ENCODE measurements around the gene AFAP1L1.

Gene AFAP1L1

DNA sequence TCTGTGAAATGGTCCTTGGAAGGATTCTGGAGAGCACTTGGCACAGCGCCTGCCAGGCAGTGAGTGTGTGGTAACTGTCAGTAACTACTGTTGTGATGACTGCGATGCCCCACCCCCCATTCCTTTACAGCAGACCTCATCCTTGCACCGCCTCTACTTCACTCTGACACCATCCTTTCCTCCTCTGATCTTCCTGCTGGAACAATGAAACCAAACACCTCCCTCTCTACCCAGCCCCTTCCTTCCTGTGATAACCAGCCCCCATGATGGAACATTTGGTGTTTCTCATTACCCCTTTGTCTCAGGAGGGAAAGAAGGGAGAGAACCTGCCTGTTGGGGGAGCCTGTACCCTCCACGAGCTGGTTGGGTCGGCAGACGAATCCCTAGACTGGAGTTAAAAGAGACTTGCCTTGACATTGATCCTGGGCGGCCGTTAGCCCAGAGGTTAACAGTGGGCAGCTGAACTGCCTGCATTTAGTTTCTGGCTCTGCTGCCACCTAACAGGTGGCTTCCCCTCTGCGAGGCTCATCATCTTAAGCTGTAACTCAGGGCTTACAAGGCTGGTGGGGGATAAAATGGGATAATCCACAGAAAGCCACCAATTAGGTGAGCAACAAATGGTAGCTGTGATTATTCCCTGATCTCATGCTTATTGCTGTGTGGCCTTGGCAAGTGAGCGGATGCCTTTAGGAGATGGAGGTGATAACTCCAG, 39.4 kb downstream of the AFAP1L1 start:
- DNase-seq (ENCODE audit: low read depth, low spot score): no peak
- Histone ChIP-seq H3K9me3 (ENCODE audit: low read depth, low read length) (no peaks in the 10 kb centered on the region), H3K36me3 (ENCODE audit: insufficient read depth, low read length) (no peaks in the 10 kb centered on the region), H3K9ac (ENCODE audit: insufficient read length) (no peak overlapping the region), H3K27ac (no peak overlapping the region), H3K4me3 (no peak overlapping the region)
- TF ChIP-seq FOXP2 (optimal IDR thresholded peaks at IDR 0.05; ENCODE audit: control extremely low read depth, extremely low read length, insufficient read depth) (no peak), EZH2 (IDR thresholded peaks at IDR 0.05) (no peak), POLR2AphosphoS5 (IDR thresholded peaks at IDR 0.05; ENCODE audit: borderline replicate concordance, low read depth, low read length) (no peak)

DNA sequence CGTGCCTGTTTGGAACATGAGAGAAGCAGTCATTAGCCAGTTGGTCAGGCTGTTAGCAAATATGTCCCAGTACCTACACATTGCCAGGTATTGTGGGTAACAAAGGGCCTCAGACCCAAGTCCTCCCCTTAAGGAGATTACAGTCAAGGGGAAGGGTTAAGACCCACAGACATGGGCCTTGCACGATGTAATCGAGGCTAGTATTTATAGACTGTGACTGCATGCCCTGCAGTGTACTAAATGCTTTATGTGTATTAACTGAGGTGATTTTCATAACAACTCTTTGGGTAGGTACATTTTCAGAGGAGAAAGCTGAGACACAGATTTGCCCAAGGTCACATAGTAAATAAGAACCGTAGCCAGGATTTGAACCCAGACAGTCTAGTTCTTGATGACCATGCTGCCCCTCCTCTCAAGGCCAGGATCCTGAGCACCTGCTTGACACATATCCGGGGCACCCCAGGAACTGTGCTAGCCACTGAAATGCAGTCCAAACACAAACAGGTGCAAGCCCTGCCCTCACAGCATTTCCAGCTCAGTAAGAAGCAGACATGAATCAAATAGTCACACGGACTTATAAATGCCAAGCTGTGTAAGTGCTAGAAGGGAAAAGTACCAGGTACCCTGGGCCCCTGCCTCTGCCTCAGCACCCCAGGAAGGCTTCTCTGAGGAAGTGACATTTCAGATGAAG, 41.6 kb downstream of the AFAP1L1 start:
- DNase-seq (ENCODE audit: low read depth, low spot score): no peak
- no peaks in the 10 kb centered on the region for H3K9me3 ChIP-seq (ENCODE audit: low read depth, low read length)
- no peak for TF ChIP-seq EZH2 (IDR thresholded peaks at IDR 0.05)
- TF ChIP-seq FOXP2 (optimal IDR thresholded peaks at IDR 0.05; ENCODE audit: control extremely low read depth, extremely low read length, insufficient read depth): no peak
- TF ChIP-seq POLR2AphosphoS5 (IDR thresholded peaks at IDR 0.05; ENCODE audit: borderline replicate concordance, low read depth, low read length): no peak

DNA sequence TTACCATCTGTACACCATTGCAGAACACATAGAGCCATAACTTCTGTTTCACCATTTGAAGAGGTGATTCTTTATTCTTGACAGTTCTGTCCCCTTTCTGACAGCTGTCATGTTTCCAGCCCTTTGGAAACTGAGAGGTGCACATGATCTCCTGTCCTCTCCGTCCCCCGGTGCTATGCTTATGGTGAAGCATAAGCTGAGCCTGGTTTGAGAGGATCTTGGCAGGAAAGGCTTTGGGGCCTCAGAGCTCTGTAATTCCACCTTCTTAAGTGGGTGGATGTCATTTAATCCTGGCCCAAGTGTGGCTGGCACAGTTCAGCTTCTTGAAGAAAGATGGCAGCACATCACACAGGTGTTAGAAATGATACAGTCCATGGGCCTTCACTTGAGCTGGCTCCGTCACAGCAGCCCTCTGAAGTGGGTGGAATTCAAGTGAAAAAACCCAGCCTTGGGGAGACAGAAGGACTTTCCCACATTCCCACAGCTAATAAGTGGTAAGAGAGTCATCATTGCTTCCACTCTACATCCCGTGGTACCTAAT, 43.0 kb downstream of the AFAP1L1 start:
- Histone ChIP-seq H3K4me3 (no peak overlapping the region), H3K9ac (ENCODE audit: insufficient read length) (no peak overlapping the region), H3K9me3 (ENCODE audit: low read depth, low read length) (no peaks in the 10 kb centered on the region), H3K36me3 (ENCODE audit: insufficient read depth, low read length) (no peaks in the 10 kb centered on the region), H3K27ac (no peak overlapping the region)
- no peak for TF ChIP-seq FOXP2 (optimal IDR thresholded peaks at IDR 0.05; ENCODE audit: control extremely low read depth, extremely low read length, insufficient read depth)
- no peak for TF ChIP-seq POLR2AphosphoS5 (IDR thresholded peaks at IDR 0.05; ENCODE audit: borderline replicate concordance, low read depth, low read length)
- no peak for TF ChIP-seq EZH2 (IDR thresholded peaks at IDR 0.05)
- DNase-seq (ENCODE audit: low read depth, low spot score): no peak

More for the DNA sequence above, 41.6 kb downstream of the AFAP1L1 start:
- H3K4me3 ChIP-seq: no peak overlapping the region
- no peaks in the 10 kb centered on the region for H3K36me3 ChIP-seq (ENCODE audit: insufficient read depth, low read length)
- H3K9ac ChIP-seq (ENCODE audit: insufficient read length): no peak overlapping the region
- no peak overlapping the region for H3K27ac ChIP-seq

- TF ChIP-seq EZH2 (IDR thresholded peaks at IDR 0.05) (no peak), FOXP2 (optimal IDR thresholded peaks at IDR 0.05; ENCODE audit: control extremely low read depth, extremely low read length, insufficient read depth) (no peak), POLR2AphosphoS5 (IDR thresholded peaks at IDR 0.05; ENCODE audit: borderline replicate concordance, low read depth, low read length) (no peak)
- Histone ChIP-seq H3K9ac (ENCODE audit: insufficient read length) (no peak overlapping the region), H3K36me3 (ENCODE audit: insufficient read depth, low read length) (no peaks in the 10 kb centered on the region), H3K4me3 (no peak overlapping the region), H3K27ac (no peak overlapping the region), H3K9me3 (ENCODE audit: low read depth, low read length) (no peaks in the 10 kb centered on the region)
- DNase-seq (ENCODE audit: low read depth, low spot score): no peak
Observed at GRCh38 chr5:149315753-149316152, 44.1 kb downstream of the AFAP1L1 start.

GRCh38 chr5:149317281-149318048, 45.8 kb downstream of the AFAP1L1 start:
- H3K36me3 ChIP-seq (ENCODE audit: insufficient read depth, low read length): no peaks in the 10 kb centered on the region
- H3K9ac ChIP-seq (ENCODE audit: insufficient read length): no peak overlapping the region
- H3K9me3 ChIP-seq (ENCODE audit: low read depth, low read length): no peaks in the 10 kb centered on the region
- H3K4me3 ChIP-seq: no peak overlapping the region
- no peak for TF ChIP-seq FOXP2 (optimal IDR thresholded peaks at IDR 0.05; ENCODE audit: control extremely low read depth, extremely low read length, insufficient read depth)
- TF ChIP-seq POLR2AphosphoS5 (IDR thresholded peaks at IDR 0.05; ENCODE audit: borderline replicate concordance, low read depth, low read length): no peak
- no peak for TF ChIP-seq EZH2 (IDR thresholded peaks at IDR 0.05)
- DNase-seq (ENCODE audit: low read depth, low spot score): no peak
- no peak overlapping the region for H3K27ac ChIP-seq

DNA sequence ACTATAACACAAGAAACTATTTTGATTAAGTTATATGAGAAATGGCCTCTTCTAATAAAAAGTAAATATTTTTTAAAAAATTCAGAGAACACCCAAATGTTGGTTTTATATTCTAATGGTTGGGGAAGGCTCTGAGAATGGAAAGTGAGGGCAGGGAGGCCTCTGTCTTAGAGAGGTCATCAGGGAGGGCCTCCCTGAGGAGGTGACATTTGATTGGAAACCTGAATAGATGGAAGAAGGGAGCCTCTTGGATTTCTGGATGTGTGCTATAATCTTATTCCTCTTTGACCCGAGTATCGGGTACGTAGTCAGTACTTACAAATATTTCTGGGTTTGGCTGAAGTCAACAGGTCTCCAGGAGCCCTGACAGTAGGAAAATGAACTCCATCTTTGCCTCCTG, 47.5 kb downstream of the AFAP1L1 start:
- no peak overlapping the region for H3K9ac ChIP-seq (ENCODE audit: insufficient read length)
- no peak overlapping the region for H3K27ac ChIP-seq
- H3K36me3 ChIP-seq (ENCODE audit: insufficient read depth, low read length): no peaks in the 10 kb centered on the region
- no peaks in the 10 kb centered on the region for H3K9me3 ChIP-seq (ENCODE audit: low read depth, low read length)
- no peak overlapping the region for H3K4me3 ChIP-seq
- TF ChIP-seq EZH2 (IDR thresholded peaks at IDR 0.05): no peak
- no peak for TF ChIP-seq POLR2AphosphoS5 (IDR thresholded peaks at IDR 0.05; ENCODE audit: borderline replicate concordance, low read depth, low read length)
- TF ChIP-seq FOXP2 (optimal IDR thresholded peaks at IDR 0.05; ENCODE audit: control extremely low read depth, extremely low read length, insufficient read depth): no peak
- DNase-seq (ENCODE audit: low read depth, low spot score): no peak

GRCh38 chr5:149320791-149321330, 49.2 kb downstream of the AFAP1L1 start:
- no peaks in the 10 kb centered on the region for H3K9me3 ChIP-seq (ENCODE audit: low read depth, low read length)
- H3K9ac ChIP-seq (ENCODE audit: insufficient read length): no peak overlapping the region
- peak overlapping the region; percentile 32; the same call in 1 of the 2 replicates for H3K4me3 ChIP-seq
- H3K36me3 ChIP-seq (ENCODE audit: insufficient read depth, low read length): no peaks in the 10 kb centered on the region
- TF ChIP-seq FOXP2 (optimal IDR thresholded peaks at IDR 0.05; ENCODE audit: control extremely low read depth, extremely low read length, insufficient read depth) (no peak), EZH2 (IDR thresholded peaks at IDR 0.05) (no peak), POLR2AphosphoS5 (IDR thresholded peaks at IDR 0.05; ENCODE audit: borderline replicate concordance, low read depth, low read length) (no peak)
- peak; percentile 26 for DNase-seq (ENCODE audit: low read depth, low spot score)
- H3K27ac ChIP-seq: no peak overlapping the region

DNA sequence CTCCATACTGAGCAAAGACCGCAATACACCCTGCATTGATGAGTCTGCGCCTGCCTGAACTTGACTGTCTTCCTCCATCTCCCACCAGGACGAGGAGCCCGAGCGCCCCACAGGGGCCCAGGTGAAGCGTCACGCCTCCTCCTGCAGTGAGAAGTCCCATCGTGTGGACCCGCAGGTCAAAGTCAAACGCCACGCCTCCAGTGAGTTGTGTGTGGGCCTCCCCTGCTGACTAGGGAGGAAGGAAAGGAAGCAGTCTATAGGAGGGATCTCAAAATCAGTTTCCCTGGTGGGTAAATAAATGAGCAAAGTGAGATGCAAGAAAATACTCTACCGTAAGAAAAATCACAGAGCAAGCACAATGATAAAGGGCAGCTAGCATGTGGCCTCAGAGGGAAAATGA, 50.9 kb downstream of the AFAP1L1 start:
- no peak for DNase-seq (ENCODE audit: low read depth, low spot score)
- Histone ChIP-seq H3K9ac (ENCODE audit: insufficient read length) (no peak overlapping the region), H3K4me3 (no peak overlapping the region), H3K9me3 (ENCODE audit: low read depth, low read length) (no peaks in the 10 kb centered on the region), H3K27ac (no peak overlapping the region), H3K36me3 (ENCODE audit: insufficient read depth, low read length) (no peaks in the 10 kb centered on the region)
- TF ChIP-seq EZH2 (IDR thresholded peaks at IDR 0.05) (no peak), POLR2AphosphoS5 (IDR thresholded peaks at IDR 0.05; ENCODE audit: borderline replicate concordance, low read depth, low read length) (no peak), FOXP2 (optimal IDR thresholded peaks at IDR 0.05; ENCODE audit: control extremely low read depth, extremely low read length, insufficient read depth) (no peak)
